Suppressor macrophage (primary cell): ENCODE data around the gene CCPG1.
"Not testable (repeated sequence)": the region's sequence is repeated elsewhere in the genome, so short reads cannot be mapped to it uniquely, and the experiment has no call there.

ENCODE experiments used
- DNase-seq, 4 experiments: peaks; one replicate each; pipeline ENCODE4 v3.0.0-alpha.2; 2020 to 2022
- total RNA-seq, 17 experiments: gene quantifications; one replicate each; lab custom pipeline; 2026; ENCODE audit warnings: mixed read lengths in 6 of 17, inconsistent platforms in 3 of 17; lab: John Stamatoyannopoulos, UW

The CCPG1 gene, protein sequence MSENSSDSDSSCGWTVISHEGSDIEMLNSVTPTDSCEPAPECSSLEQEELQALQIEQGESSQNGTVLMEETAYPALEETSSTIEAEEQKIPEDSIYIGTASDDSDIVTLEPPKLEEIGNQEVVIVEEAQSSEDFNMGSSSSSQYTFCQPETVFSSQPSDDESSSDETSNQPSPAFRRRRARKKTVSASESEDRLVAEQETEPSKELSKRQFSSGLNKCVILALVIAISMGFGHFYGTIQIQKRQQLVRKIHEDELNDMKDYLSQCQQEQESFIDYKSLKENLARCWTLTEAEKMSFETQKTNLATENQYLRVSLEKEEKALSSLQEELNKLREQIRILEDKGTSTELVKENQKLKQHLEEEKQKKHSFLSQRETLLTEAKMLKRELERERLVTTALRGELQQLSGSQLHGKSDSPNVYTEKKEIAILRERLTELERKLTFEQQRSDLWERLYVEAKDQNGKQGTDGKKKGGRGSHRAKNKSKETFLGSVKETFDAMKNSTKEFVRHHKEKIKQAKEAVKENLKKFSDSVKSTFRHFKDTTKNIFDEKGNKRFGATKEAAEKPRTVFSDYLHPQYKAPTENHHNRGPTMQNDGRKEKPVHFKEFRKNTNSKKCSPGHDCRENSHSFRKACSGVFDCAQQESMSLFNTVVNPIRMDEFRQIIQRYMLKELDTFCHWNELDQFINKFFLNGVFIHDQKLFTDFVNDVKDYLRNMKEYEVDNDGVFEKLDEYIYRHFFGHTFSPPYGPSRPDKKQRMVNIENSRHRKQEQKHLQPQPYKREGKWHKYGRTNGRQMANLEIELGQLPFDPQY
- 4.7 to 32.3 (median 18.7) reads per million in 17 experiments for total RNA-seq

- peak; percentile 95 to 98 (median 97) for DNase-seq
Observed at GRCh38 chr15:55408012-55408928, at the start of gene CCPG1, which contains the start of gene PIERCE2. Gene CCPG1, minus strand, starts transcription at chr15:55408359. Its CDS starts 18,935 bp downstream, at chr15:55389424. Gene PIERCE2, plus strand, starts transcription at chr15:55408495. Its CDS starts 274 bp downstream, at chr15:55408769.

GRCh38 chr15:55457401-55458022, 49.4 kb upstream of the CCPG1 start:
- no peak for DNase-seq

- not testable (repeated sequence) for DNase-seq
Observed at GRCh38 chr15:55447030-55447394, 38.9 kb upstream of the CCPG1 start.

GRCh38 chr15:55446379-55447029, 38.3 kb upstream of the CCPG1 start:
- not testable (repeated sequence) for DNase-seq

GRCh38 chr15:55445936-55446335, 37.8 kb upstream of the CCPG1 start:
- not testable (repeated sequence) for DNase-seq

DNA sequence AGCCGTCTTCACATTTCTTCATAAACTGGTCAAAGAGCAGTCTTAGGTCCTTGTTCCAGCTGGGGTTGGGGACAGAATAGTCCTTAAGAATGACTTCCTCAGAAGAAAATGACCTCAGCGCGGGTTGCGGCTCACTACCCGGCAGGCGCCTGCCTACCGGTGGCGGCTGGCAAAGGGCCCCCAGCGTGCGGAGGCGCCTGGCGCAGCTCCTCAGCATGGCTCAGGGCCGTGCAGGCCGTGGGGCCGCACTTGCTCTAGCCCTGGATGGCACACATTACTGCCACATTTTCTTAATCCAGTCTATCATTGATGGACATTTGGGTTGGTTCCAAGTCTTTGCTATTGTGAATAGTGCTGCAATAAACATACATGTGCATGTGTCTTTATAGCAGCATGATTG, 35.0 kb upstream of the CCPG1 start:
- not testable (repeated sequence) for DNase-seq

DNA sequence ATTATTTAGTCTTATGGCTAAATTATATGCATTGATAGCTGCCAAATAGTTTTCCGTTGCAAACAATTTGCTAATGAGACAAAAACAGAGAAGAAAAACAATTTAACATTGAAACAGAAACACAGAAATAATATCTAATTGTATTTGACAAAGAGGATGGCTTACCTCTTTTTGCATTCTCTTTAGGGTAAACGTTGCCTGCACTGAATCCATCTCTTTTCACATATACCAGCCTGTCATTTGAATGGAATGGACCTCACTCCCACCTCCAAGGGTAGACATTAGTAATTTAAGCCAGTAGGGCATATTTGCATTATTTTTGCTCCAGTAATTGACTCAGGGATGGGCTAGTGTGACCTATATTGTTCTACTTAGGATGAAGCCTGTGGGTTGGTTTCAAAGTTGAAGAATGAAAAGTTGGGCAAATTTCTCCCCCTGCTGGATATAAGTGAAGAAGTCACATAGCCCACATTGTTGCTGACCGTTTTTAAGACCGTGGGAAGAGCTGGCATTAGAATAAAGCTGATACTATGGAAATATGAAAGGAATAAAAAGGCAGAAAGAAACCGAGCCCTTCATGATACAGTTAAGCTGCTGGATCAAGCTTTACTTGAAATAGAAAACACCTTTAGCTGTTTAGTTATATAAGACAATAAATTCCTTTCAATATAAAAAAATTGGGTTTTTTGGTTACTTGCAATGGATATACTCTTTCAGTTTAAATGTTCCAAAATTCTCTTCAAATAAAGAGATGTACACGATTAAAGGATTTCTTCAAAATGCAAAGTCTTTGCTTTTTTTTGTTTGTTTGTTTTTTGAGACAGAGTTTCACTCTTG, 27.0 kb upstream of the CCPG1 start:
- DNase-seq: peak; percentile 46 to 77 (median 60)

DNA sequence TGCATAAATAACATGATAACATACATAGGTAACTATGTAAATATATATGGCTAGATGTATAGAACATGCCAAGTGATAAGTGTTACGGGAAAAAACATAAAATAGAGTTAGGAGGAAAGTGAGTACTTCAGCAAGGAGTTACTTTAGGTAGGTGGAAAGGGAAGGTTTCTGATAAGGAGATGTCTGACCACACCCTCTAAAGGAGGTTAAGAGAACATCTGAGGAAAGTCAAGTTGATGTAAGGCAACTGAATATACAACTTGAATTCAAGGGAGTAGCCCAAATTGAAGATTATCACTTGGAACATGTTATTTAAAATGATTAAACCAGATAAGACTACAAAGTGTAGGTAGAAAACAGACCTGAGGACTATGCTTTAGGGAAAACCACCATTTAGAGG, 13.9 kb upstream of the CCPG1 start:
- no peak for DNase-seq

DNA sequence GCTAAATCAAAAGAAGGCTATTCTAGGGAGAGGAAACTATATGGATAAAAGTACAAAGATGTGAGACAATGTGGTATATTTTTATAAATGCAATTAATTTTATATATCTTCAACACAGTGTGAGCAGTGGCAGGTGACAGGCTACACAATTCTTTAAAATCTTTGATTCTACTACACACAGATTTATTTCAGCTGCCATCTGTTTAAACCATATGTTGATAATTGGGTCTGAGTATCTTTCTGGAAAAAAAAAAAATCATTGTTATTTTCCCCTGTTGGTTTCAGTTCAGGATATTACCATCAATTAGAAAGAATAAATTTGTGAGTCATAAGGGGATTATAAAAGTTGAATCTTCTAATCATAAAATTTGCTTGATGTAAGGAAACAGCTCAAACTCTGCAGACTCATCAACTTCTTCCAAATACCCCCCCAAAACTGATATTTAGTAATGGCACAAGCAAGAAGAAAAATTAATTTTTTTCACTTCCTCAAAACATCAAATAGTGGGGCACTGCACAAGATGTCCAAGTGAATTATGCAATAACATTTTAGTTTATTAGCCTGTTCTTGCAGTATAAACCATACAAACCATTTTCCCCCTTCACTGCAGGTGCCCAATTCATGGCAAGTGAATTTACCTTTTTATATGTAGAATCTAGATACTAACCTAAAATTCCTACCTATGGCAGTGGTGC, 12.2 kb upstream of the CCPG1 start:
- DNase-seq: peak in 2 of 4 experiments; percentile 27 to 53

DNA sequence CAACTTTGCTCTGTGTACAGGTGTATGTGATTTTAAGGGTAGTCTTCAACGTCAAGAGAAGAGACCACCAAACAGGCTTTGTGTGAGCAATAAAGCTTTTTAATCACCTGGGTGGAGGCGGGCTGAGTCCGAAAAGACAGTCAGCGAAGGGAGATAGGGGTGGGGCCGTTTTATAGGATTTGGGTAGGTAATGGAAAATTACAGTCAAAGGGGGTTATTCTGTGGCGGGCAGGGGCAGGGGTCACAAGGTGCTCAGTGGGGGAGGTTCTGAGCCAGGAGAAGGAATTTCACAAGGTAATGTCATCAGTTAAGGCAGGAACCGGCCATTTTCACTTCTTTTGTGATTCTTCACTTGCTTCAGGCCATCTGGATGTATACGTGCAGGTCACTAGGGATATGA, 9.5 kb upstream of the CCPG1 start:
- not testable (repeated sequence) for DNase-seq

DNA sequence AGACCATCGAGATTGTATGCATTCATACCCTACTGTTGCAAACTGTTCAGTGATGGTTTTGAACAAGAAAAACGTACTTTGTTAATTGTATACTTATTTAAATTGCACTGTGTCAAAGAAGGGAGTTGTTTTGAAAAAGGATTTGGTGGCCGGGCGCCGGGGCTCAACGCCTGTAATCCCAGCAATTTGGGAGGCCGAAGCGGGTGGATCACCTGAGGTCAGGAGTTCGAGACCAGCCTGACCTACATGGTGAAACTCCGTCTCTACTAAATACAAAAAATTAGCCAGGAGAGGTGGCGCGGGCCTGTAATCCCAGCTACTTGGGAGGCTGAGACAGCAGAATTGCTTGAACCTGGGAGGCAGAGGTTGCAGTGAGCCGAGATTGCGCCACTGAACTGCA, 817 bp upstream of the CCPG1 start:
- not testable (repeated sequence) for DNase-seq

DNA sequence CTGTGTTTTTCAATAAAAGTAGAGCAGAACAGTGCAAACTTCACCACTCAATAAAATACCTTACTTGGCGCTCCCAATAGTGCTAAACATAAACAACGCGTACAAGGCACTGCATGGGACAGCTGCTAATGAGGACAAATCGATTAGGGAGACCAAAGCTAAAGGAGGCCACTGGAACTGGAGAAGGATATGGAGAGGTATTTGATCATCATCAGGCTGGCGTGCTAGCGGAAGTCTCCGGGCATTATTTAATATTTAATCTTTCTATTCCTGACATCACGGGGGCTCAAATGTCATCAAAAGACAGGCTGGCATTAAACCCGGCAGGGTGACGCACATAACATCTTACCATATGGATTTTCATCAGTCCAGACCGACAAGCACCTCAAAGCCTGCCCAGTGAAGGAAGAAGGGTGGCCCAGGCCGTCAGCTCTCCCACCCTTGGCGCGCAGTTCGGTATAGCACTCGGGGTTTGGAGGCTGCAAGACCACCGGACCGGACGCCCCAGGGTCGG, 604 bp downstream of the CCPG1 start:
- DNase-seq: peak in 2 of 4 experiments; percentile 34 to 65

DNA sequence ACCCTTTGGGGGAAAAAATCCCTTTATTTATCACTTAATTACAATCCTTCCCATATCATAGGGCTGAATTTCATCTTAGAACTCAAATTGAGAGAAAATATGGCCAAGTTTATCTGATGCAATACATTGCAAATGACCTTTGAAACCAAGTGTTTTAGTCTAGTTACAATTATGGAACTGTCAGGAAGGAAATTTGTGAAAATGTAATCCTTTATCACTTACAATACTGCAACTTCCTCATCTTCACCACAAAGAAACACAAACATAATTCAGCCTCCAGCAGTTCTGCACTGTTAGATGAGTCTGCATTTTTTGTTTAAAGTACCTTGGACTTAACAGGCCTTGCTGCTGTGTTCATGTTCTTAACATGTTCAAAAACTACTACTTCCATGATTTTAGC, 4.6 kb downstream of the CCPG1 start:
- peak; percentile 39 to 86 (median 66) for DNase-seq

- peak in 2 of 4 experiments; percentile 10 to 17 for DNase-seq
Observed at GRCh38 chr15:55402707-55403106, 5.5 kb downstream of the CCPG1 start.

- DNase-seq: peak in 1 of 4 experiments; percentile 11
Observed at GRCh38 chr15:55401786-55402246, 6.3 kb downstream of the CCPG1 start.

- not testable (repeated sequence) for DNase-seq
Observed at GRCh38 chr15:55400050-55400449, 8.1 kb downstream of the CCPG1 start.

DNA sequence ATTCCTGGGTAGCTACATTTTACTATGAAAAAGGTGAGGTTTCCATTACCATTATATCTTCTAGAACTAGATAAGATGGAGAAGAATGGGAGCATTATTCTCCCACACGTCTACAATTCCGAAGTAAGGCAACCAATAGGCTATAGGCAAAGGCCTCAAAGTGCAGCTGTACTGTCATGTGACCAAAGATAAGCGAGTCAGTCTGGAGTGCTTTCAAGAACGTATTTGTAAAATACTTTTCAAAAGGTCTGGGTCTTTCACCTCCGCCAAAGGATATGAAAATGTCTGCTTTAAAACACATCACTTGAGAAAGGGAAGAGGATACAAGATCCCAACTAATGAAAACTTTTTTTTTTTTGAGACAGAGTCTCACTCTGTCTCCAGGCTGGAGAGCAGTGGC, 9.9 kb downstream of the CCPG1 start:
- DNase-seq: no peak

DNA sequence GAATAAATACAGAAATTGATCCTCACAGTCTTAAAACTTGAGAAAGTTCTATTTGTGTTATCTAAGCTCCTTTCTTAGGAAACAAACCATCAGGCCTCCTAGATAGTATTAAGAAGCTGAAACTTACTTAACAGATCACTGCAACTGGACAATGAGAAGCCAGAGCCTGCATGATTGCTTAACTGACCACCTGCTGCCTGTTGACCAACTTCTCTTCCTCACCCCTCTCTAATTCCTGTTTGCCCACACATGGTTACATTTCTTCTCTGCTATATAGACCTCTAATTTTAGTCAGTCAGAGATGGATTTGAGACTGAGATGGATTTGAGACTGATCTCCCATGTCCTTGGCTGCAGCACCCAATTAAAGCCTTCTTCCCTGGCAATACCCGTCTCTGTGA, 13.5 kb downstream of the CCPG1 start:
- DNase-seq: peak; percentile 44 to 75 (median 60)

DNA sequence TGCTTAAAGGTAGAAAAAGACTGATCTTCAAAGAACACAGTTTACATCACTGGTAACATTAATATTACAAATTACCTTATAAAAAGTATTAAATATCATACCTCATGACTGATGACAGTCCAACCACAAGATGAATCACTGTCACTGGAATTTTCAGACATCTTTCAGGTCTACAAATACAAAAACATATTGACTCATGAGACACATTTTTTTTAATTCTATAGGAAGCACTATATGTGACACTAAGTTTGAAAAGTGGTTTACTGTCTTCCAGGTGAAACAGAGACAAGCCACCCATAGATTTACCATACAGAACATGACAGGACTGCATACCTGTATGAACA, 18.9 kb downstream of the CCPG1 start:
- no peak for DNase-seq
